Measurements from ENCODE around the gene AMBN. TPM values are rescaled to one million over a fixed set of nuclear protein-coding genes. Genes with fewer than 3 reads are reported as not detected.

The AMBN gene
- total and polyA plus RNA-seq, 2 of the 13 experiments (the other 11 are each of a cell fraction or from before 2014, with no cell fraction given), result not detected

DNA sequence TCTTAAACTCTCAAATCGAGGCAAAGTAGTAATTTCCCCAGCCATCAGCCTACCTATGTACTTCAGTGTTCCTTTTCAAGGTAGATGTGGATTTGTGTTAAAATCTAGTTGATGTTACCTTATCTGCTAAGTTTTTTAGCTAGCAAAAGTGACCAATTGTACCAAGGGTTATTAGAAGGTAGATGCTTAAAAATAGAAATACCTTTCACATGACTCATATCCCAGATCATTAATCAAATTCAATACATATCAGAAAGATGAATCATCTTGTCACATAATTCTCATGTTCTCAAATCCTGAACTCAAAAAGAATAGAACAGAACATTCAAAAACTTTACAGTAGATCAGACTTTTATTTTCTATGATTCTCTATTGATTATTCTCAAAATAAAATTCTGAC lies 40.0 kb downstream of the AMBN start (continued):
- no peak for TF ChIP-seq SNAI1 (CRISPR knock-in tag; IDR thresholded peaks at IDR 0.05; ENCODE audit: borderline replicate concordance)

DNA sequence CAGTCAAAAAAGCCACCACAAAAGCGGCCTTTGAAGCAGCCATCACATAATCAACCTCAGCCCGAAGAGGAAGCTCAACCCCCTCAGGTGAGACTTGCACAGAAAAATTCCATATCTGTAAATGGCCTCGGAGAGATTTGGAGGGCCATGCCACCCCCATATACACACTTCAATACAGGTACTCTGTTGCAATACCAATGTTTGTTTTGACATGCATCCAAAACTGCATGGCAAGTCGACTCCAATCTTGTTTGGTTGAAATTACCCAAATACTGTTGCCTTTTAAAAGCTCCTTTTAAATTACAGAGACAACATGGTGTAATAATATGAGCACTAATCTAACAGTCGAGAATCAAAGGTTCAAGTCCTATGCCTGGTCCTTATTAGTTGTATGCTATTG lies 42.4 kb downstream of the AMBN start:
- no peaks in the 10 kb centered on the region for H3K36me3 ChIP-seq (replicated peaks in 1 of 2; ENCODE audit: control insufficient read depth in 1 of 2, insufficient read depth in 2 of 2, low read length in 2 of 2)
- CTCF ChIA-PET (ENCODE audit: low intra/inter-chr PET ratio, low total read pairs), result no interaction called here

More for the DNA sequence above, 42.4 kb downstream of the AMBN start:
- TF ChIP-seq CENPX (CRISPR knock-in tag; IDR thresholded peaks at IDR 0.05), result no peak
- no peak for TF ChIP-seq ZNF629 (CRISPR knock-in tag; conservative IDR thresholded peaks at IDR 0.05)
- no peak for TF ChIP-seq ZNF569 (CRISPR knock-in tag; IDR thresholded peaks at IDR 0.05; ENCODE audit: borderline replicate concordance)
- no peak for TF ChIP-seq ZNF235 (CRISPR knock-in tag; IDR thresholded peaks at IDR 0.05; ENCODE audit: borderline replicate concordance)
- TF ChIP-seq, protein P1, sequence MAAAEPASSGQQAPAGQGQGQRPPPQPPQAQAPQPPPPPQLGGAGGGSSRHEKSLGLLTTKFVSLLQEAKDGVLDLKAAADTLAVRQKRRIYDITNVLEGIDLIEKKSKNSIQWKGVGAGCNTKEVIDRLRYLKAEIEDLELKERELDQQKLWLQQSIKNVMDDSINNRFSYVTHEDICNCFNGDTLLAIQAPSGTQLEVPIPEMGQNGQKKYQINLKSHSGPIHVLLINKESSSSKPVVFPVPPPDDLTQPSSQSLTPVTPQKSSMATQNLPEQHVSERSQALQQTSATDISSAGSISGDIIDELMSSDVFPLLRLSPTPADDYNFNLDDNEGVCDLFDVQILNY (CRISPR knock-in tag; conservative IDR thresholded peaks at IDR 0.05), result no peak
- no peak for TF ChIP-seq ZSCAN9 (CRISPR knock-in tag; IDR thresholded peaks at IDR 0.05; ENCODE audit: borderline replicate concordance)
- no peak for TF ChIP-seq ZNF335 (CRISPR knock-in tag; IDR thresholded peaks at IDR 0.05)
- no peak for TF ChIP-seq MED13 (CRISPR knock-in tag; IDR thresholded peaks at IDR 0.05)
- TF ChIP-seq ZNF24 (IDR thresholded peaks at IDR 0.05), result no peak
- TF ChIP-seq, protein P2, sequence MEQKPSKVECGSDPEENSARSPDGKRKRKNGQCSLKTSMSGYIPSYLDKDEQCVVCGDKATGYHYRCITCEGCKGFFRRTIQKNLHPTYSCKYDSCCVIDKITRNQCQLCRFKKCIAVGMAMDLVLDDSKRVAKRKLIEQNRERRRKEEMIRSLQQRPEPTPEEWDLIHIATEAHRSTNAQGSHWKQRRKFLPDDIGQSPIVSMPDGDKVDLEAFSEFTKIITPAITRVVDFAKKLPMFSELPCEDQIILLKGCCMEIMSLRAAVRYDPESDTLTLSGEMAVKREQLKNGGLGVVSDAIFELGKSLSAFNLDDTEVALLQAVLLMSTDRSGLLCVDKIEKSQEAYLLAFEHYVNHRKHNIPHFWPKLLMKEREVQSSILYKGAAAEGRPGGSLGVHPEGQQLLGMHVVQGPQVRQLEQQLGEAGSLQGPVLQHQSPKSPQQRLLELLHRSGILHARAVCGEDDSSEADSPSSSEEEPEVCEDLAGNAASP (CRISPR knock-in tag; IDR thresholded peaks at IDR 0.05; ENCODE audit: borderline replicate concordance), result no peak
- TF ChIP-seq, protein P3, sequence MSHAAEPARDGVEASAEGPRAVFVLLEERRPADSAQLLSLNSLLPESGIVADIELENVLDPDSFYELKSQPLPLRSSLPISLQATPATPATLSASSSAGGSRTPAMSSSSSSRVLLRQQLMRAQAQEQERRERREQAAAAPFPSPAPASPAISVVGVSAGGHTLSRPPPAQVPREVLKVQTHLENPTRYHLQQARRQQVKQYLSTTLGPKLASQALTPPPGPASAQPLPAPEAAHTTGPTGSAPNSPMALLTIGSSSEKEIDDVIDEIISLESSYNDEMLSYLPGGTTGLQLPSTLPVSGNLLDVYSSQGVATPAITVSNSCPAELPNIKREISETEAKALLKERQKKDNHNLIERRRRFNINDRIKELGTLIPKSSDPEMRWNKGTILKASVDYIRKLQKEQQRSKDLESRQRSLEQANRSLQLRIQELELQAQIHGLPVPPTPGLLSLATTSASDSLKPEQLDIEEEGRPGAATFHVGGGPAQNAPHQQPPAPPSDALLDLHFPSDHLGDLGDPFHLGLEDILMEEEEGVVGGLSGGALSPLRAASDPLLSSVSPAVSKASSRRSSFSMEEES (CRISPR knock-in tag; IDR thresholded peaks at IDR 0.05), result no peak
- TF ChIP-seq, protein P4, sequence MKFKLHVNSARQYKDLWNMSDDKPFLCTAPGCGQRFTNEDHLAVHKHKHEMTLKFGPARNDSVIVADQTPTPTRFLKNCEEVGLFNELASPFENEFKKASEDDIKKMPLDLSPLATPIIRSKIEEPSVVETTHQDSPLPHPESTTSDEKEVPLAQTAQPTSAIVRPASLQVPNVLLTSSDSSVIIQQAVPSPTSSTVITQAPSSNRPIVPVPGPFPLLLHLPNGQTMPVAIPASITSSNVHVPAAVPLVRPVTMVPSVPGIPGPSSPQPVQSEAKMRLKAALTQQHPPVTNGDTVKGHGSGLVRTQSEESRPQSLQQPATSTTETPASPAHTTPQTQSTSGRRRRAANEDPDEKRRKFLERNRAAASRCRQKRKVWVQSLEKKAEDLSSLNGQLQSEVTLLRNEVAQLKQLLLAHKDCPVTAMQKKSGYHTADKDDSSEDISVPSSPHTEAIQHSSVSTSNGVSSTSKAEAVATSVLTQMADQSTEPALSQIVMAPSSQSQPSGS (CRISPR knock-in tag; IDR thresholded peaks at IDR 0.05), result no peak
- TF ChIP-seq ZNF292 (CRISPR knock-in tag; IDR thresholded peaks at IDR 0.05; ENCODE audit: borderline replicate concordance, low read depth), result no peak
- TF ChIP-seq SRSF4 (IDR thresholded peaks at IDR 0.05; ENCODE audit: low read depth, low read length, poor library complexity, severe bottlenecking), result no peak
- no peak for TF ChIP-seq ZNF674 (CRISPR knock-in tag; IDR thresholded peaks at IDR 0.05; ENCODE audit: low read depth)
- no peak for TF ChIP-seq TARDBP (CRISPR knock-in tag; IDR thresholded peaks at IDR 0.05)
- TF ChIP-seq ZFP62 (CRISPR knock-in tag; IDR thresholded peaks at IDR 0.05), result no peak
- no peak for DNase-seq (ENCODE audit: low spot score)
- BruUV-seq (replicated peaks), result no TSS peak
- ATAC-seq, result no peak
- Histone ChIP-seq H3K79me2 (ENCODE audit: insufficient read depth, low read length) (no peaks in the 10 kb centered on the region), H2AFZ (ENCODE audit: low read length) (no peak overlapping the region), H3K4me3 (replicated peaks in 1 of 3; ENCODE audit: insufficient read depth in 1 of 3, low read depth in 2 of 3, low read length in 3 of 3) (no peak overlapping the region), H3K9me3 (ENCODE audit: low read length) (no peaks in the 10 kb centered on the region), H3K4me2 (ENCODE audit: low read depth, low read length) (no peak overlapping the region), H3K27ac (ENCODE audit: extremely low read length, insufficient read depth, low read length) (no peak overlapping the region), H3K9ac (ENCODE audit: insufficient read depth, low read depth, low read length) (no peak overlapping the region), H4K20me1 (ENCODE audit: insufficient read depth, low read length) (no peaks in the 10 kb centered on the region), H3K4me1 (ENCODE audit: insufficient read depth, low read length) (peaks cover 8% of the 10 kb centered on the region; the same call in 1 of the 2 replicates), H3K27me3 (ENCODE audit: control insufficient read depth in 1 of 2, insufficient read depth in 2 of 2, low read length in 2 of 2) (no peaks in the 10 kb centered on the region)
- in situ Hi-C loops (cut with HindIII; ENCODE audit: extremely low pct_ligation_motif_present, low pct_unique_long_range_greater_than_20kb), result no loop called here
- POLR2A ChIA-PET, result no interaction called here
- intact Hi-C loops (cut with micrococcal nuclease; ENCODE audit: unreplicated experiment), result no loop called here
- FAIRE-seq, result no peak
- 12% methylated on average over 5 of the region's 5 CpGs for WGBS (ENCODE audit: low lambda C conversion rate)
